Testis (tissue), 3 donors: ENCODE measurements around the gene IMMP2L. TPM values are rescaled to one million over a fixed set of nuclear protein-coding genes. Genes with fewer than 3 reads are reported as not detected.

ENCODE experiments used
- DNase-seq: peaks from one replicate; pipeline ENCODE4 v3.0.0-alpha.2; 2019
- H3K27ac ChIP-seq, 2 donors: fragments of 200-600 bp; sonication (generic); one replicate each; pipeline ENCODE4 v1.5.1; 2019
- H3K27me3 ChIP-seq: fragments of 200-600 bp; sonication (generic); one replicate; pipeline ENCODE4 v1.5.1; 2019
- H3K36me3 ChIP-seq: fragments of 200-600 bp; sonication (generic); one replicate; pipeline ENCODE4 v1.5.1; 2017; ENCODE audit warnings: low read depth; ENCODE audit errors: missing control alignments
- H3K4me1 ChIP-seq: fragments of 200-600 bp; sonication (generic); one replicate; pipeline ENCODE4 v1.5.1; 2019
- H3K4me3 ChIP-seq, 2 donors: fragments of 200-600 bp; sonication (generic); one replicate each; pipeline ENCODE4 v1.5.1; 2017 to 2019
- H3K9me3 ChIP-seq: fragments of 200-600 bp; sonication (generic); one replicate; pipeline ENCODE4 v1.5.1; 2017
- POLR2A ChIP-seq: fragments of 450-650 bp; IDR thresholded peaks from one replicate; pipeline ENCODE4 v1.6.1; 2017; ENCODE audit warnings: antibody characterized with exemption, mild to moderate bottlenecking, moderate library complexity
- WGBS, 2 donors: methylation state at CpG; one replicate each; pipeline ENCODE4 v1.1.5; 2018; 5-methylcytosine and 5-hydroxymethylcytosine counted together
- intact Hi-C: fragments of 100-400 bp; cut with DNase I; formaldehyde crosslinking; loops from one replicate; pipeline ENCODE4 v1.15.1; 2023; ENCODE audit warnings: low total_unique reads
- polyA plus RNA-seq: library from polyadenylated mRNA; stranded (reverse); fragments of 350-450 nt; fragmentation: Illumina TruSeq; extraction: RNeasy Lipid Tissue Mini Kit (QIAGEN cat#74804); gene quantifications from one replicate; pipeline ENCODE4 v1.2.3, GENCODE V29; 2014; ENCODE audit warnings: low read depth, low replicate concordance; ENCODE audit not compliant: insufficient read depth
- total RNA-seq, 2 donors: library from RNA; depleted of rRNA; stranded (reverse); fragments of >200 nt; gene quantifications; one replicate each; pipeline ENCODE4 v1.2.3, GENCODE V29; 2016
- TF ChIP-seq, protein P1 (sequence below), 3 experiments: fragments of 450-650 bp in 2 of 3; fragments of 200-600 bp in 1 of 3; sonication (generic) in 1 of 3; IDR thresholded peaks; one replicate each; pipeline ENCODE4 v1.5.1; 2016 to 2019; ENCODE audit warnings: antibody characterized with exemption in 3 of 3, mild to moderate bottlenecking in 2 of 3, moderate library complexity in 1 of 3

Gene IMMP2L
- total and polyA plus RNA-seq, 3 donors from 2014 or later: 10.7 to 12.4 (median 11.2) TPM

DNA sequence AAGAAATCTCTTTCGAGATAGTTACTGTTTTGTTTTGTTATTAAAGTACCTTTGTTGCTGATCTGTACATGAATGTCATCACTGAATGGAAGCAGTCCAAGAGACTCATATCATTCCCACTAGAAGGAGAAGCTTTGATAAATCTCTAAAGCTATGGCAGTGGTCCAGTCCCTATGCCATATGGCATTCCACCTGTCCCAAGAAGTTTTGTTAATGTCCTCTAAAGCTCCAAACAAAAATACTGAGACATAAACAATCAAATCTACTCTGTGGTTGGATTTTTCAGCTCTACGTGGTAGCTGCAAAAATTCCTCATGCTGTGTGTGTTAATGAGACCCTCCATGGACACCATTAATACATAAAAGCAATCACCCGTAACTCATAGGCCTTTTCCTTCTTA, 377.3 kb downstream of the IMMP2L start:
- Histone ChIP-seq H3K4me1 (no peaks in the 10 kb centered on the region), H3K9me3 (no peaks in the 10 kb centered on the region), H3K27ac (no peak overlapping the region), H3K27me3 (no peaks in the 10 kb centered on the region), H3K36me3 (no peaks in the 10 kb centered on the region), H3K4me3 (no peak overlapping the region)
- no peak for DNase-seq
- TF ChIP-seq, protein P1, sequence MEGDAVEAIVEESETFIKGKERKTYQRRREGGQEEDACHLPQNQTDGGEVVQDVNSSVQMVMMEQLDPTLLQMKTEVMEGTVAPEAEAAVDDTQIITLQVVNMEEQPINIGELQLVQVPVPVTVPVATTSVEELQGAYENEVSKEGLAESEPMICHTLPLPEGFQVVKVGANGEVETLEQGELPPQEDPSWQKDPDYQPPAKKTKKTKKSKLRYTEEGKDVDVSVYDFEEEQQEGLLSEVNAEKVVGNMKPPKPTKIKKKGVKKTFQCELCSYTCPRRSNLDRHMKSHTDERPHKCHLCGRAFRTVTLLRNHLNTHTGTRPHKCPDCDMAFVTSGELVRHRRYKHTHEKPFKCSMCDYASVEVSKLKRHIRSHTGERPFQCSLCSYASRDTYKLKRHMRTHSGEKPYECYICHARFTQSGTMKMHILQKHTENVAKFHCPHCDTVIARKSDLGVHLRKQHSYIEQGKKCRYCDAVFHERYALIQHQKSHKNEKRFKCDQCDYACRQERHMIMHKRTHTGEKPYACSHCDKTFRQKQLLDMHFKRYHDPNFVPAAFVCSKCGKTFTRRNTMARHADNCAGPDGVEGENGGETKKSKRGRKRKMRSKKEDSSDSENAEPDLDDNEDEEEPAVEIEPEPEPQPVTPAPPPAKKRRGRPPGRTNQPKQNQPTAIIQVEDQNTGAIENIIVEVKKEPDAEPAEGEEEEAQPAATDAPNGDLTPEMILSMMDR (IDR thresholded peaks at IDR 0.05): no peak
- TF ChIP-seq POLR2A: no peak
- 85 to 87% methylated on average over 3 of the region's 3 CpGs for WGBS, 2 donors
- intact Hi-C loops: no loop called here

DNA sequence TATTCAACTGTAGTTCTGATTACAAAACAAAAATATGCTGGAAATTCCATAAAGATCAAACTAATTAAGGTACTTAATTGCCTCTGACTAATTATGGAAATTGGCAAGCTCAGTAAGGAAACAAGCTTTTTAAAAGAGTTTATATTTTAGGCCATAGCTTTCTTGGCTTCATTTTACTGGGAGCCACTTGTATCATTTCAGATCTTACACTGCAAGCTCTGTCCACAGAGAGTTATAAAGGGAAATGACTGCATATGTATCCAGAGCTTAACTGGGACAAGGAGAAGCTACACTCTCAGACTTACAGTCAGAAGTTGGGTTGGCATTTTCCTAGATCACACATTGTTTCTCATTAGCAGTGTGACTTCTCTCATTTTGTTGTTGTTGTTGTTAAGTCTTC, 379.0 kb downstream of the IMMP2L start:
- Histone ChIP-seq H3K36me3 (no peaks in the 10 kb centered on the region), H3K27ac (no peak overlapping the region), H3K9me3 (no peaks in the 10 kb centered on the region), H3K4me3 (no peak overlapping the region), H3K4me1 (no peaks in the 10 kb centered on the region), H3K27me3 (no peaks in the 10 kb centered on the region)
- TF ChIP-seq POLR2A: no peak
- TF ChIP-seq, protein P1 (IDR thresholded peaks at IDR 0.05): no peak
- no peak for DNase-seq
- intact Hi-C loops: no loop called here

DNA sequence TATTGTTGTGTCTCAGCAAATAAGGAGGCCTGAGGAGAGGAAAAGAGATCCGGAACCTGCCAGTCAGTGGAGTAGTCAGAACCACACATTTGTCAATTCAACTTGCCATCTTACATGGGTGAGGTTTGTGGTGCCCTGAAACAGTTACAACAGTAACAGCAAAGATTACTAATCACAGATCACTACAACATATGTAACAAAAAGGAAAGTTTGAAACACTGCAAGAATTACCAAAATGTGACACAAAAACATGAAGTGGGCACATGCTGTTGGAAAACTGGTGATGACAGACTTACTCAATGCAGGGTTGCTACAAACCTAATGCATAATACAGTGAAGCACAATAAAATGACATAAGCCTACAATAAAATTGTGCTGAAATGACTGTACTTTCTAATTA, 382.0 kb downstream of the IMMP2L start:
- no peak for DNase-seq
- no peaks in the 10 kb centered on the region for H3K27me3 ChIP-seq
- intact Hi-C loops: no loop called here
- H3K36me3 ChIP-seq: no peaks in the 10 kb centered on the region
- 69 to 89% methylated on average over 1 of the region's 1 CpG for WGBS, 2 donors
- H3K4me3 ChIP-seq: no peak overlapping the region
- no peak overlapping the region for H3K27ac ChIP-seq
- no peak for TF ChIP-seq POLR2A
- TF ChIP-seq, protein P1 (IDR thresholded peaks at IDR 0.05): no peak
- H3K9me3 ChIP-seq: no peaks in the 10 kb centered on the region
- no peaks in the 10 kb centered on the region for H3K4me1 ChIP-seq

DNA sequence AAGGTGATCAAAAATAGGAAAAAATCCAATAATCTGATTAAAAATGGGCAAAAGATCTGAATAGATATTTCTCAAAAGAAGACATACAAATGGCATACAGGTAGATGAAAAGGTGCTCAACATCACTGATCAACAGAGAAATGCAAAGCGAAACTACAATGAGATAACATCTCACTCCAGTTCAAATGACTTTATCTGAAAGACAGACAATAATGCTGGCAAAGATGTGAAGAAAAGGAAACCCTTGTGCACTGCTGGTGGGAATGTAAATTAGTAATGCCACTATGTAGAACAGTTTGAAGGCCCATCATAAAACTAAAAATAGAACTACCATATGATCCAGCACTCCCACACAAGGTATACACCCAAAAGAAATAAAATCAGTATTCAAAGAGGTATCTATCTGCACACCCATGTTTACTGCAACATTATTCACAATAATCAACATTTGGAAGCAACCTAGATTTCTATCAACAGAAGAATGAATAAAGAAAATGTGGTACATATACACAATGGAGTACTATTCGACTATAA, 386.3 kb downstream of the IMMP2L start:
- DNase-seq: no peak
- 94 to 98% methylated on average over 2 of the region's 2 CpGs for WGBS, 2 donors
- Histone ChIP-seq H3K4me3 (no peak overlapping the region), H3K27ac (no peak overlapping the region), H3K36me3 (no peaks in the 10 kb centered on the region), H3K9me3 (no peaks in the 10 kb centered on the region), H3K4me1 (no peaks in the 10 kb centered on the region), H3K27me3 (no peaks in the 10 kb centered on the region)
- TF ChIP-seq, protein P1 (IDR thresholded peaks at IDR 0.05): no peak
- TF ChIP-seq POLR2A: no peak
- intact Hi-C loops: no loop called here

DNA sequence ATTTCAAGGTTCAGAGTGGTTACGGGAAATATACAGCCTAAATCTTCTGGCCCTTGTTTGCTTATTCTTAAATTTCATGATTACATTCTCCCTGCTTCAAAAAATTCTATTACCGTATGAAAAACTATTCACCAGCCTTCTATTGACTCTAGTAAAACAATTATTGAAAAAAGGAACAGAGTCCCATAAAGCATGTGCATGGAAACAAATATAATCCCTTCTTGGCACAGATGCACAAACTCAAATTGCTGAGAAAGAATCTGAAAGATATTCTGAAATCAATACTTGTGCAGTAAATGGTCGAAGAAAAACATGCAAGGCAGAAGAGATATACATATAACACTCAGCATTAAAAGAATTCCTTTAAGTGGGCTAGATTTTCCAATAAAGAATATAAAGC, 387.8 kb downstream of the IMMP2L start:
- intact Hi-C loops: no loop called here
- Histone ChIP-seq H3K4me1 (no peaks in the 10 kb centered on the region), H3K36me3 (no peaks in the 10 kb centered on the region), H3K4me3 (no peak overlapping the region), H3K9me3 (no peaks in the 10 kb centered on the region), H3K27ac (no peak overlapping the region), H3K27me3 (no peaks in the 10 kb centered on the region)
- no peak for TF ChIP-seq POLR2A
- TF ChIP-seq, protein P1 (IDR thresholded peaks at IDR 0.05): no peak
- no peak for DNase-seq
- 64 to 85% methylated on average over 3 of the region's 3 CpGs for WGBS, 2 donors
